Stimulated activated CD4-positive, alpha-beta T cell treated with anti-CD3 and anti-CD28 coated beads, Interleukin-15, amount 100 ng/mL, for 1 hour (primary cell): Measurements from ENCODE around the gene GJB2.

Experiments used
- DNase-seq, 2 donors: peaks; one replicate each; pipeline ENCODE4 v3.0.0-alpha.2; 2020; ENCODE audit warnings: low read depth in 1 of 2, low spot score in 1 of 2

The GJB2 gene

GRCh38 chr13:20142927-20143480 is 49.7 kb downstream of the GJB2 start:
- no peak for DNase-seq

- no peak for DNase-seq
Measured at GRCh38 chr13:20142023-20142926, 50.5 kb downstream of the GJB2 start.

GRCh38 chr13:20141238-20142022 is 51.3 kb downstream of the GJB2 start:
- no peak for DNase-seq

GRCh38 chr13:20140487-20140886 is 52.3 kb downstream of the GJB2 start:
- no peak for DNase-seq

- DNase-seq: no peak
Measured at GRCh38 chr13:20137875-20138274, 54.9 kb downstream of the GJB2 start.
